WTC11 (cell line): ENCODE results near the gene PPP1R37. TPM values are rescaled to one million over a fixed set of nuclear protein-coding genes. Genes with fewer than 3 reads are reported as not detected.
A peak's percentile ranks its signal among the peaks of the same experiment; 100 is the strongest.

Experiments
- ATAC-seq: fragments of 200-7000 bp; cut with Tn5 transposase; 2 replicates; pipeline ENCODE4 v1.10.0; 2021; ENCODE audit warnings: mild to moderate bottlenecking, moderate library complexity
- CTCF ChIA-PET: fragments of 300-600 bp; sonication (Branson Sonifier 250); formaldehyde crosslinking; loops from one replicate; lab custom pipeline; 2021; ENCODE audit warnings: antibody characterized with exemption; lab: Charles Lee
- POLR2A ChIA-PET: fragments of 350-600 bp; sonication (Branson Sonifier 250); formaldehyde crosslinking; loops from one replicate; lab custom pipeline; 2021; ENCODE audit warnings: antibody characterized with exemption; lab: Charles Lee
- DNase-seq: peaks from one replicate; pipeline ENCODE4 v3.0.0; 2021; ENCODE audit warnings: low spot score
- H3K27ac Mint-ChIP-seq: 2 replicates; pipeline ENCODE4 v1.8.0; 2021; ENCODE audit warnings: mixed read lengths
- H3K27me3 Mint-ChIP-seq: 2 replicates; pipeline ENCODE4 v1.8.0; 2021; ENCODE audit warnings: low read depth, mild to moderate bottlenecking, moderate library complexity, mixed read lengths
- H3K36me3 Mint-ChIP-seq: 2 replicates; pipeline ENCODE4 v1.8.0; 2021; ENCODE audit warnings: mixed read lengths
- H3K4me1 Mint-ChIP-seq: 2 replicates; pipeline ENCODE4 v1.8.0; 2022; ENCODE audit warnings: mixed read lengths
- H3K4me3 Mint-ChIP-seq: 2 replicates; pipeline ENCODE4 v1.8.0; 2021; ENCODE audit warnings: mild to moderate bottlenecking, moderate library complexity, mixed read lengths
- H3K9me3 Mint-ChIP-seq: 2 replicates; pipeline ENCODE4 v1.8.0; 2021; ENCODE audit warnings: mixed read lengths
- CBFB ChIP-seq: sonication (generic); formaldehyde crosslinking; IDR thresholded peaks from 2 replicates; pipeline ENCODE4 v1.8.1; 2022; ENCODE audit warnings: mild to moderate bottlenecking, low read depth, missing genetic modification reagents
- E2F1 ChIP-seq: sonication (generic); formaldehyde crosslinking; IDR thresholded peaks from 2 replicates; pipeline ENCODE4 v1.8.0; 2022; ENCODE audit warnings: mild to moderate bottlenecking, missing genetic modification reagents
- E2F4 ChIP-seq: sonication (generic); formaldehyde crosslinking; IDR thresholded peaks from 2 replicates; pipeline ENCODE4 v1.8.1; 2022; ENCODE audit warnings: low read depth, mild to moderate bottlenecking, moderate library complexity, missing genetic modification reagents, borderline replicate concordance
- HMGXB4 ChIP-seq: sonication (generic); formaldehyde crosslinking; IDR thresholded peaks from 2 replicates; pipeline ENCODE4 v1.8.1; 2023; ENCODE audit warnings: mild to moderate bottlenecking, moderate library complexity, missing genetic modification reagents
- JAZF1 ChIP-seq: fragments of 250-450 bp; sonication (Bioruptor Pico); IDR thresholded peaks from 2 replicates; pipeline ENCODE4 v1.9.0; 2021; ENCODE audit warnings: moderate library complexity, mild to moderate bottlenecking, inconsistent platforms
- MXD4 ChIP-seq: fragments of 250-450 bp; sonication (Bioruptor Pico); IDR thresholded peaks from 2 replicates; pipeline ENCODE4 v1.8.0; 2021; ENCODE audit warnings: mild to moderate bottlenecking, moderate library complexity, borderline replicate concordance
- NFE2L1 ChIP-seq: sonication (generic); formaldehyde crosslinking; IDR thresholded peaks from 2 replicates; pipeline ENCODE4 v1.8.1; 2023; ENCODE audit warnings: missing genetic modification reagents
- NR3C1 ChIP-seq: sonication (generic); formaldehyde crosslinking; conservative IDR thresholded peaks from 2 replicates; pipeline ENCODE4 v1.8.1; 2023; ENCODE audit warnings: low read depth, mild to moderate bottlenecking, missing genetic modification reagents
- PRRX2 ChIP-seq: fragments of 250-450 bp; sonication (Bioruptor Pico); IDR thresholded peaks from 2 replicates; pipeline ENCODE4 v1.8.0; 2021; ENCODE audit warnings: mild to moderate bottlenecking
- RELA ChIP-seq: sonication (generic); formaldehyde crosslinking; IDR thresholded peaks from 2 replicates; pipeline ENCODE4 v1.8.1; 2022; ENCODE audit warnings: missing genetic modification reagents, mild to moderate bottlenecking, borderline replicate concordance
- TEAD4 ChIP-seq: sonication (generic); formaldehyde crosslinking; IDR thresholded peaks from 2 replicates; pipeline ENCODE4 v1.8.0; 2022; ENCODE audit warnings: mild to moderate bottlenecking, missing genetic modification reagents
- TP53 ChIP-seq: sonication (generic); formaldehyde crosslinking; IDR thresholded peaks from 2 replicates; pipeline ENCODE4 v1.8.1; 2023; ENCODE audit warnings: mild to moderate bottlenecking, missing genetic modification reagents
- USF1 ChIP-seq: sonication (generic); formaldehyde crosslinking; IDR thresholded peaks from 2 replicates; pipeline ENCODE4 v1.8.0; 2022; ENCODE audit warnings: mild to moderate bottlenecking, missing genetic modification reagents
- USF2 ChIP-seq: sonication (generic); formaldehyde crosslinking; IDR thresholded peaks from 2 replicates; pipeline ENCODE4 v1.8.1; 2023; ENCODE audit warnings: mild to moderate bottlenecking, missing genetic modification reagents, moderate library complexity
- ZNF138 ChIP-seq: sonication (generic); formaldehyde crosslinking; conservative IDR thresholded peaks from 2 replicates; pipeline ENCODE4 v1.8.1; 2022; ENCODE audit warnings: mild to moderate bottlenecking, moderate library complexity, missing genetic modification reagents
- ZNF396 ChIP-seq: fragments of 250-450 bp; sonication (Bioruptor Pico); IDR thresholded peaks from 2 replicates; pipeline ENCODE4 v1.8.0; 2021; ENCODE audit warnings: mild to moderate bottlenecking, moderate library complexity, borderline replicate concordance
- total RNA-seq: library from RNA; stranded (reverse); gene quantifications from 3 replicates; pipeline ENCODE4 v1.2.3, GENCODE V29; 2021
- TF ChIP-seq, protein P1 (sequence below): sonication (generic); formaldehyde crosslinking; conservative IDR thresholded peaks from 2 replicates; pipeline ENCODE4 v1.8.1; 2023; ENCODE audit warnings: mild to moderate bottlenecking, low read depth, missing genetic modification reagents, moderate library complexity
- TF ChIP-seq, protein P2 (sequence below): sonication (generic); formaldehyde crosslinking; IDR thresholded peaks from 2 replicates; pipeline ENCODE4 v1.8.0; 2022; ENCODE audit warnings: mild to moderate bottlenecking, missing genetic modification reagents
- TF ChIP-seq, protein P3 (sequence below): sonication (generic); formaldehyde crosslinking; IDR thresholded peaks from 2 replicates; pipeline ENCODE4 v1.8.1; 2022; ENCODE audit warnings: missing genetic modification reagents, borderline replicate concordance
- TF ChIP-seq, protein P4 (sequence below): fragments of 250-450 bp; sonication (Bioruptor Pico); IDR thresholded peaks from 2 replicates; pipeline ENCODE4 v1.9.0; 2021; ENCODE audit warnings: mild to moderate bottlenecking, borderline replicate concordance

Gene PPP1R37
- total RNA-seq, 1 experiment from 2014 or later: 35.4 TPM

DNA sequence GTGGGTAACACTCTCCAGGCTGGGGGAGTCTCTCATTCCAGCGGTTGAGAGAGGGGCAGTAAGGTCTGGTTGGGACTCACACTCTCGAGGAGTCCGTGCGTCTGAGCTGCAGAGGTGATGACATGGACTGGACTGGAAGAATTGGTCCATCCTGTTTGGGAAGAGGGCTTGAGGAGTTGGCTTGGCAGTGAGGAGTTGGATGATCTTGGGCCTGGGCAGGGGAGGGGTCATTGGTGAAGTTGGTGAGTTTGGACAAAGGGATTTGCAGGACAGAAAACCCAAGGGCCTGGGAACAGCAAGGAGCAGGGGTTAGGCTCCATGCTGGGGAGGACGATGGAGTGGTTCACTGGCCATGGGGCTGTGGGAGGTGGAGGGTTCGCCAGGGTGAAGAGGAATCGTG lies 3.7 kb downstream of the PPP1R37 start (continued):
- TF ChIP-seq USF2 (CRISPR knock-in tag) (no peak), ZNF138 (CRISPR knock-in tag) (no peak), HMGXB4 (CRISPR knock-in tag) (no peak)

DNA sequence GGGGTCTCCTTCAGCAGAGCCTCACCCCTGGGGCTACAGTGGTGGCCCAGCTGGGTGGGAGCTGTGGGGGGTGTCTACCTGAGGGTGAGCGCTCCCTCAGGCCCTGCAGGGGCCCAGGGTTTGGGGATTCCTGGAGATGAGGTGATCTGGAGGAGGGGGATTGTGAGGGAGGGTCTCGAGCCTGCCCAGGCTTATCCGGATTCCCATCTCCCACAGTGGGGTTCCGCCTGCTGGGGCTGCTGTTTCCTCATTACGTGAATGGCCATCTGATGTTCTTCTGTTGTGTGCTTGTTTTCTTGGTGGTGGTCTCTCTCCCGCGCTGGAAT lies 4.4 kb downstream of the PPP1R37 start:
- Mint-ChIP-seq H3K9me3 (no peaks in the 10 kb centered on the region), H3K27ac (peak overlapping the region; percentile 92), H3K36me3 (no peaks in the 10 kb centered on the region; the same call in 1 of the 2 replicates), H3K4me1 (peaks cover 60% of the 10 kb centered on the region), H3K27me3 (no peaks in the 10 kb centered on the region), H3K4me3 (peak overlapping the region; percentile 33)
- CTCF ChIA-PET: interaction anchor here (0.6 to 3.4 kb wide), 3 partner anchors 15 to 502 kb away, joined by 4 to 10 read pairs (median 9); no protein-coding TSS in a partner anchor
- POLR2A ChIA-PET: no interaction called here
- TF ChIP-seq CBFB (CRISPR knock-in tag): no peak
- TF ChIP-seq RELA (CRISPR knock-in tag): no peak
- no peak for TF ChIP-seq TP53
- TF ChIP-seq PRRX2: no peak
- TF ChIP-seq, protein P1, sequence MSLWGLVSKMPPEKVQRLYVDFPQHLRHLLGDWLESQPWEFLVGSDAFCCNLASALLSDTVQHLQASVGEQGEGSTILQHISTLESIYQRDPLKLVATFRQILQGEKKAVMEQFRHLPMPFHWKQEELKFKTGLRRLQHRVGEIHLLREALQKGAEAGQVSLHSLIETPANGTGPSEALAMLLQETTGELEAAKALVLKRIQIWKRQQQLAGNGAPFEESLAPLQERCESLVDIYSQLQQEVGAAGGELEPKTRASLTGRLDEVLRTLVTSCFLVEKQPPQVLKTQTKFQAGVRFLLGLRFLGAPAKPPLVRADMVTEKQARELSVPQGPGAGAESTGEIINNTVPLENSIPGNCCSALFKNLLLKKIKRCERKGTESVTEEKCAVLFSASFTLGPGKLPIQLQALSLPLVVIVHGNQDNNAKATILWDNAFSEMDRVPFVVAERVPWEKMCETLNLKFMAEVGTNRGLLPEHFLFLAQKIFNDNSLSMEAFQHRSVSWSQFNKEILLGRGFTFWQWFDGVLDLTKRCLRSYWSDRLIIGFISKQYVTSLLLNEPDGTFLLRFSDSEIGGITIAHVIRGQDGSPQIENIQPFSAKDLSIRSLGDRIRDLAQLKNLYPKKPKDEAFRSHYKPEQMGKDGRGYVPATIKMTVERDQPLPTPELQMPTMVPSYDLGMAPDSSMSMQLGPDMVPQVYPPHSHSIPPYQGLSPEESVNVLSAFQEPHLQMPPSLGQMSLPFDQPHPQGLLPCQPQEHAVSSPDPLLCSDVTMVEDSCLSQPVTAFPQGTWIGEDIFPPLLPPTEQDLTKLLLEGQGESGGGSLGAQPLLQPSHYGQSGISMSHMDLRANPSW: no peak
- TF ChIP-seq, protein P2, sequence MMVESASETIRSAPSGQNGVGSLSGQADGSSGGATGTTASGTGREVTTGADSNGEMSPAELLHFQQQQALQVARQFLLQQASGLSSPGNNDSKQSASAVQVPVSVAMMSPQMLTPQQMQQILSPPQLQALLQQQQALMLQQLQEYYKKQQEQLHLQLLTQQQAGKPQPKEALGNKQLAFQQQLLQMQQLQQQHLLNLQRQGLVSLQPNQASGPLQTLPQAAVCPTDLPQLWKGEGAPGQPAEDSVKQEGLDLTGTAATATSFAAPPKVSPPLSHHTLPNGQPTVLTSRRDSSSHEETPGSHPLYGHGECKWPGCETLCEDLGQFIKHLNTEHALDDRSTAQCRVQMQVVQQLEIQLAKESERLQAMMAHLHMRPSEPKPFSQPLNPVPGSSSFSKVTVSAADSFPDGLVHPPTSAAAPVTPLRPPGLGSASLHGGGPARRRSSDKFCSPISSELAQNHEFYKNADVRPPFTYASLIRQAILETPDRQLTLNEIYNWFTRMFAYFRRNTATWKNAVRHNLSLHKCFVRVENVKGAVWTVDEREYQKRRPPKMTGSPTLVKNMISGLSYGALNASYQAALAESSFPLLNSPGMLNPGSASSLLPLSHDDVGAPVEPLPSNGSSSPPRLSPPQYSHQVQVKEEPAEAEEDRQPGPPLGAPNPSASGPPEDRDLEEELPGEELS (CRISPR knock-in tag): no peak
- TF ChIP-seq E2F4 (CRISPR knock-in tag): no peak
- TF ChIP-seq NFE2L1 (CRISPR knock-in tag): no peak
- no peak for TF ChIP-seq TEAD4 (CRISPR knock-in tag)
- no peak for TF ChIP-seq E2F1 (CRISPR knock-in tag)
- TF ChIP-seq NR3C1 (CRISPR knock-in tag): no peak
- TF ChIP-seq ZNF396 (CRISPR knock-in tag): no peak
- TF ChIP-seq JAZF1 (CRISPR knock-in tag): no peak
- TF ChIP-seq, protein P3, sequence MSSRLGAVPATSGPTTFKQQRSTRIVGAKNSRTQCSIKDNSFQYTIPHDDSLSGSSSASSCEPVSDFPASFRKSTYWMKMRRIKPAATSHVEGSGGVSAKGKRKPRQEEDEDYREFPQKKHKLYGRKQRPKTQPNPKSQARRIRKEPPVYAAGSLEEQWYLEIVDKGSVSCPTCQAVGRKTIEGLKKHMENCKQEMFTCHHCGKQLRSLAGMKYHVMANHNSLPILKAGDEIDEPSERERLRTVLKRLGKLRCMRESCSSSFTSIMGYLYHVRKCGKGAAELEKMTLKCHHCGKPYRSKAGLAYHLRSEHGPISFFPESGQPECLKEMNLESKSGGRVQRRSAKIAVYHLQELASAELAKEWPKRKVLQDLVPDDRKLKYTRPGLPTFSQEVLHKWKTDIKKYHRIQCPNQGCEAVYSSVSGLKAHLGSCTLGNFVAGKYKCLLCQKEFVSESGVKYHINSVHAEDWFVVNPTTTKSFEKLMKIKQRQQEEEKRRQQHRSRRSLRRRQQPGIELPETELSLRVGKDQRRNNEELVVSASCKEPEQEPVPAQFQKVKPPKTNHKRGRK (CRISPR knock-in tag): no peak
- no peak for TF ChIP-seq MXD4 (CRISPR knock-in tag)
- TF ChIP-seq, protein P4, sequence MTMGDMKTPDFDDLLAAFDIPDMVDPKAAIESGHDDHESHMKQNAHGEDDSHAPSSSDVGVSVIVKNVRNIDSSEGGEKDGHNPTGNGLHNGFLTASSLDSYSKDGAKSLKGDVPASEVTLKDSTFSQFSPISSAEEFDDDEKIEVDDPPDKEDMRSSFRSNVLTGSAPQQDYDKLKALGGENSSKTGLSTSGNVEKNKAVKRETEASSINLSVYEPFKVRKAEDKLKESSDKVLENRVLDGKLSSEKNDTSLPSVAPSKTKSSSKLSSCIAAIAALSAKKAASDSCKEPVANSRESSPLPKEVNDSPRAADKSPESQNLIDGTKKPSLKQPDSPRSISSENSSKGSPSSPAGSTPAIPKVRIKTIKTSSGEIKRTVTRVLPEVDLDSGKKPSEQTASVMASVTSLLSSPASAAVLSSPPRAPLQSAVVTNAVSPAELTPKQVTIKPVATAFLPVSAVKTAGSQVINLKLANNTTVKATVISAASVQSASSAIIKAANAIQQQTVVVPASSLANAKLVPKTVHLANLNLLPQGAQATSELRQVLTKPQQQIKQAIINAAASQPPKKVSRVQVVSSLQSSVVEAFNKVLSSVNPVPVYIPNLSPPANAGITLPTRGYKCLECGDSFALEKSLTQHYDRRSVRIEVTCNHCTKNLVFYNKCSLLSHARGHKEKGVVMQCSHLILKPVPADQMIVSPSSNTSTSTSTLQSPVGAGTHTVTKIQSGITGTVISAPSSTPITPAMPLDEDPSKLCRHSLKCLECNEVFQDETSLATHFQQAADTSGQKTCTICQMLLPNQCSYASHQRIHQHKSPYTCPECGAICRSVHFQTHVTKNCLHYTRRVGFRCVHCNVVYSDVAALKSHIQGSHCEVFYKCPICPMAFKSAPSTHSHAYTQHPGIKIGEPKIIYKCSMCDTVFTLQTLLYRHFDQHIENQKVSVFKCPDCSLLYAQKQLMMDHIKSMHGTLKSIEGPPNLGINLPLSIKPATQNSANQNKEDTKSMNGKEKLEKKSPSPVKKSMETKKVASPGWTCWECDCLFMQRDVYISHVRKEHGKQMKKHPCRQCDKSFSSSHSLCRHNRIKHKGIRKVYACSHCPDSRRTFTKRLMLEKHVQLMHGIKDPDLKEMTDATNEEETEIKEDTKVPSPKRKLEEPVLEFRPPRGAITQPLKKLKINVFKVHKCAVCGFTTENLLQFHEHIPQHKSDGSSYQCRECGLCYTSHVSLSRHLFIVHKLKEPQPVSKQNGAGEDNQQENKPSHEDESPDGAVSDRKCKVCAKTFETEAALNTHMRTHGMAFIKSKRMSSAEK (CRISPR knock-in tag): no peak
- no peak for TF ChIP-seq USF1 (CRISPR knock-in tag)
- DNase-seq: no peak
- no peak for ATAC-seq
